ES-I3 (cell line): ENCODE measurements around the gene ANO6.

Experiments used
- H3K36me3 ChIP-seq: 2 replicates; pipeline ENCODE4 v1.6.1; 2013; ENCODE audit warnings: mild to moderate bottlenecking, low read length, control low read depth, moderate library complexity; ENCODE audit not compliant: insufficient read depth
- H3K4me1 ChIP-seq: 2 replicates; pipeline ENCODE4 v1.6.1; 2013; ENCODE audit warnings: mild to moderate bottlenecking, control low read depth, low read length; ENCODE audit not compliant: insufficient read depth
- H3K9ac ChIP-seq: 2 replicates; pipeline ENCODE4 v1.6.1; 2013; ENCODE audit warnings: low read depth, mild to moderate bottlenecking, low read length, moderate library complexity
- H3K9me3 ChIP-seq: 2 replicates; pipeline ENCODE4 v1.6.1; 2013; ENCODE audit warnings: mild to moderate bottlenecking, low read length, moderate library complexity; ENCODE audit not compliant: control insufficient read depth, insufficient read depth

Gene ANO6

DNA sequence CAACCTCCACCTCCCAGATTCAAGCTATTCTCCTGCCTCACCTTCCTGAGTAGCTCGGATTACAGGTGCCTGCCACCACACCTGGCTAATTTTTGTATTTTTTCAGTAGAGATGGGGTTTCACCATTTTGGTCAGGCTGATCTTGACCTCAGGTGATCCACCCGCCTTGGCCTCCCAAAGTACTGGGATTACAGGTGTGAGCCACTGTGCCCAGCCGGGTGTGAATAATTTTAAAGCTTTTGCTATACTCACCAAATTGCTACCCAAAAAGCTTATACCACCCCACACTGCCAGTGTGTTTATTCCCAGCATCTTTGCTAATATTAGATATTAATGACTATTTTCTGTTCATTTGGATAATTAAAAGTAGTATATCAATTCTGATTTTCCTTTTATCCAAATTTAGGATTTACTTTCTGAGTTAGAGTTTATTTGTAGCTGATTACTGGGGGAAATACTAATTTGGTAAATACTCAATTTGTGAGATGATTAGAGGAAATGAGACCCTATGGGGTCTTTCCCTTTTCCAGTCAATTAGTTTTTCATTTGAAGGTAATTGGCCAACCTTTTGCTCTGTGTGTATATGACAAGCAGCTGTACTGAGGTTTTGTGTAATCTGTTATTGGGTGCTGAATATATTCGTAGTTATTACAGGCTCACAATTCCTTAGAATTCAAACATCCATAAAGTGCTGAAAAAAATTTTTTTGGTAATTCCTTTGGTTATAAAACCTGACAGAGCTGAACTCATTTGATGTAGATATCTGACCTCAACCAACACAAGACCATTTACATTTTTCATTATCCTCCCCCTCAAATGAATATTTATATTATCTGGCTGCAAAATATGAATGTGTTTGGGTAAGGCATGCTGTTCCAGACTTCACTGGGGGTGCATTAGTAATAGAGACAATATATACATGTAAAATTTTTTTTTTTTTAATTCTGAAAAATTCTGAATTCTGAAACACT is 73.6 kb downstream of the ANO6 start:
- H3K9ac ChIP-seq = no peak overlapping the region
- no peaks in the 10 kb centered on the region for H3K9me3 ChIP-seq

DNA sequence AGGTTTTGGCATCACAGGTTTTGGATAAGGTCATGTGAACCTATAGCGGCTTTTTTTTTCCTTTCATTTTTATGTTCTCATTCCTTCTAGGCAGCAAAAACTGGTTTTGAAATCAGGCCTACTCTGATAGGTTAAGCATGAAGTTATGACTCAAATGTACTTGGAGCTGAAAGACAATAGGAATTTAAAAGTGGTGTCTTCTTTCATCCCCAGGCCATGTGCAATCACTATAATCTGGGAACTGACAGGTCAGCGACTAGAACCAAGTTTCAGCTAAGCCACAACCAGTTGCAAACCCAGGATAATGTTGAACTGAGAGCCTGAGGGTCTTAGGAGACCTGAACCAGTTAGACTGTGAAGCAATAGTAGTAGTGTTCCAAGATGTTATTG is 74.3 kb downstream of the ANO6 start:
- no peaks in the 10 kb centered on the region for H3K36me3 ChIP-seq
- H3K9me3 ChIP-seq = no peaks in the 10 kb centered on the region
- H3K4me1 ChIP-seq = no peaks in the 10 kb centered on the region
- no peak overlapping the region for H3K9ac ChIP-seq

More for the DNA sequence above, 73.6 kb downstream of the ANO6 start:
- Histone ChIP-seq H3K36me3 (no peaks in the 10 kb centered on the region), H3K4me1 (peaks cover 1% of the 10 kb centered on the region; the same call in 1 of the 2 replicates)

DNA sequence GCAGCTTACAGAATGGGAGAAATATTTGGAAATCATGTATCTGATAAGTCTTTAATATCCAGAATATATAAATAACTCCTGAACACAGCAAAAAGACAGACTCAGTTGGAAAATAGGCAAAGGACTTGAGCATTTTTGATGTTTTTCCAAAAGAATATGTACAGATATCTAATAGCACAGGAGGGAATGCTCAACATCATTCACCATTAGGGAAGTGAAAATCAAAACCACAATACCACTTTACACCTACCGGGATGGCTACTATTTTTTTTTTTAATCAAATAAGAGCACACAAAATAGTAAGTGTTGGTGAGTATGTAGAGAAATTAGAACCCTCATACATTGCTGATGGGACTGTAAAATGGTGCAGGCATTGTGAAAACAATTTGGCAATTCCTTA is 75.6 kb downstream of the ANO6 start:
- Histone ChIP-seq H3K9ac (no peak overlapping the region), H3K9me3 (no peaks in the 10 kb centered on the region), H3K4me1 (no peaks in the 10 kb centered on the region), H3K36me3 (no peaks in the 10 kb centered on the region)

DNA sequence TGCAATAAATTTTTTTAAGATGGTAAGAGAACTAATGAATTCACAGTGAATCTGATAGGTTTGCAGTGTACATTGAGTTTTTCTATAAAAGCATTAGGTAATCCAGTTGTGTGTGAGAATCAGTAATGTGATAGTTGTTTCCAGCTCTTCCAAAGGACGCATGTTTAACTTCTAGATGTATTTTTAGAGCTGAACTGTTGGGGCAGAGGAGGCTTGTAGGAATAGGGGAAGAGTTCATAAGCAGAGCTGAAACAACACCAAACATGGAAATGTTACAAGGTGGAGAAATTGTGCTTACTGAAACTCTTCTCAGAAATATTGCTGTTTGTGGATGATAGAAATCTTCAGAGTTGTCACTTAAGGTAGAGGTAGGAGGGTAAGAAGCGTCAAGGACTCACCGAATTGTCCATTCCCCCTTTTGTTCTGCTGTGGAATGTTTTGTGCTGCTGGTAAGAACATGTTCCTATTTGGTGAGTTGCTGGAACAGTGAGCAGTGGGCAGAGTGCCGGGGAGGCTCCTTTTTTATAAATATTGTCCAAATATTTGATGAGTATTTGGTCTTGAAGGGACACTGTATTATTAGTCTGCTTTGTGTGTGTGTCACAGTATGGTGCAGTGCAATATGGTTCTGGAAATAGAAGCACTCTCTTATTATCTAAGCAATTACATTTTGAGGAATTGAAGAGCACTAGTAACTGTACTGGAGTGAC is 76.7 kb downstream of the ANO6 start:
- no peak overlapping the region for H3K9ac ChIP-seq
- no peaks in the 10 kb centered on the region for H3K4me1 ChIP-seq
- no peaks in the 10 kb centered on the region for H3K9me3 ChIP-seq
- no peaks in the 10 kb centered on the region for H3K36me3 ChIP-seq

DNA sequence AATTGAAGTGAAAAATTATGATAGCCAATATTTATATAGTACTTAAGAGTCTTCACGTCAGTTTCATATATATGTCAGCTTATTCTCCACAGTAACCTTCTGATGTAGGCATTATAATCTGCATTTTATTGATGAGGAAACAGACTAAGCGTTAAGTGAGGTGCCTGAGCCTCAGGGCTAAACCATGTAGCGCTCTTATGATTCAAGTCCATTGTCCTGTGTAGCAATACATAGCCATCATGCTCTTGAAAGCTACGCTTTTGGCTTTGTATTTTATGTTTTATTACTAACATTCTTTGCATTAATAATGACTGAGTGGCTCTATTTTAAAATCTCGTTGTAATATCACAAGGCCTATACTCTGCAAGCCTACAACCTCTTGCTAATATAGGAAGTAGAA is 79.0 kb downstream of the ANO6 start:
- H3K36me3 ChIP-seq = no peaks in the 10 kb centered on the region
- H3K9ac ChIP-seq = no peak overlapping the region
- H3K4me1 ChIP-seq = no peaks in the 10 kb centered on the region
- no peaks in the 10 kb centered on the region for H3K9me3 ChIP-seq

DNA sequence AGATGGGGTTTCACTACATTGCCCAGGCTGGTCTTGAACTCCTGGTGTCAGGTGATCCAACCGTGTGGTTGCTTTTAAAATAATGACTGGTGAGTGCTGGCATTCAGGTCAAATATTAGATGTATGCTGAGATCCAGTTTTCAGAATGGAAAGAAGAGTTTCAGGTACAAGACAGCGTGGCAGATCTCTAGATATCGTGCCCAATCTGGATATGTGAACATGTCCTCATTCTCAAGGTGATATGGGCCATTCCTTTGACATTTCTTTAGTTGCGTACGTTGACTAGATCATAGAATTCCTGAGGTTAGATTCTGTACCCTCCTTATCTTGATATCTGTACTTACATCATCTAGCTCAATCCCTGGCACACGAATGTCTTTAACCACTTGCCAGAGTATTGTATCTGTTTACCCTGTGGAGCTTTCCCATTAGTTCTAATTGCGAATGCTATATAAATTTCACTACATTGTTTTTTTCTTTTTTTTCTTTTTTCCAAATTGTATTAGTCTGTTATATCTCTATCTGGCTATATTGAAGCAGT is 80.2 kb downstream of the ANO6 start:
- H3K9me3 ChIP-seq = no peaks in the 10 kb centered on the region
- H3K9ac ChIP-seq = no peak overlapping the region
- no peaks in the 10 kb centered on the region for H3K4me1 ChIP-seq
- H3K36me3 ChIP-seq = no peaks in the 10 kb centered on the region

DNA sequence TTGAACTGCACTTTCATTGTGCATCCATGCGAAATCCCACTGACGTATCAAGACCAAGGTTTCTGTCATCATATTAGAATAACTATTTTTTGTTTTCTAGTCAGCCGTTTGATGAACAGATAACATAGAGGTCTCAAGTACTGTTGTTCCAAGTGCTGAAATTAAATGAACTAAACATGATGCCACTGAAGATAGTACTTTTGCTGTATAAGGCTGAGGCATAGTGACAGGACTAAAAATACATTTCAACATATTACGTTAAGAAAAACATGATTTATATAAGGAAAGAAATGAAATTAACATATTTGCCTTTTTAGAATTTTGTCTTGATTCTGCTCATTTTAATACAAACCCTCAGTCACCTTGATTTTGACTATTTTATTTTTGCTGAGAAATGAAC is 82.2 kb downstream of the ANO6 start:
- Histone ChIP-seq H3K36me3 (no peaks in the 10 kb centered on the region), H3K9ac (no peak overlapping the region), H3K9me3 (no peaks in the 10 kb centered on the region), H3K4me1 (no peaks in the 10 kb centered on the region)

DNA sequence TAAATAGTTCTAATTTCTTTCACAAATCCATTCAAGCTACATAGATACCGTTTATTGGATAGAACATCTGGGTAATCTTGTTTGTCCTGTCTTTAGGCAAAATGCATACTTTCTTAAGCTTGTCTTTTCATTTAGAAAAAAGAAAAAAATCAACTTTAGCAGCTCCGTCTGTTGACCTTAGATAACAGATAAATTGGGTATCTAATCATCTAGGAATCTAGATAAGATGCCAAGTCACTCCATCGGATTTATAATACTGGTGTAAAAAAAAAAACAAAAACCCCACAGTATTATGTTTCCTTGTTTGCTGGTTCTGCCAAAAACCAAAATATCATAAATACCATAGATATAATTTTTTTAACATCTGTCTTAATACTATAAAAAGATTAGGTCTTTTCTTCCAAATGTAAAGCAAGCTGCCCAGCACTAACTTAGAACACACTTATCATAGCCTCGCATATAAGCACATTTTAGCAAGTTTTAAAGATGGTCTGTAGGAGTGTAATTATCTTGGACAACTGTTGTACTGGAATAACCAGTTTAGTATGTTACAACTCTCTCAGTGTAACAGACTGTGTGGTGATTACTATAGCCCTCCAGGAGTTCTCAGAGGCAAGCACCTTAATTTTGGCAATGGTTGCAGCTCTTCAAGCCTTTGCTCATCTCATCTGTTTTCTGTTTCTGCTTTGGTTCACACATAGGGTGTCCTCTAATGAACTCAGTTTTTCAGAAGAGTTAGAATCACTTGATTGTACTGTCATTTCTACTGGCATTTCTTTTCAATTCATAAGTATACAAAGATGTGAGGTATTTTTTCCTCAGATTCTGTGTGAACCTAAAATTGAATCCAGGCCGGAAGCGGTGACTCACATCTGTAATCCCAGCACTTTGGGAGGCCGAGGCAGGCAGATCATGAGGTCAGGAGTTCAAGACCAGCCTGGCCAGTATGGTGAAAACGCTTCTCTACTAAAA is 83.1 kb downstream of the ANO6 start:
- no peak overlapping the region for H3K9ac ChIP-seq
- H3K36me3 ChIP-seq = no peaks in the 10 kb centered on the region
- H3K4me1 ChIP-seq = no peaks in the 10 kb centered on the region
- no peaks in the 10 kb centered on the region for H3K9me3 ChIP-seq

DNA sequence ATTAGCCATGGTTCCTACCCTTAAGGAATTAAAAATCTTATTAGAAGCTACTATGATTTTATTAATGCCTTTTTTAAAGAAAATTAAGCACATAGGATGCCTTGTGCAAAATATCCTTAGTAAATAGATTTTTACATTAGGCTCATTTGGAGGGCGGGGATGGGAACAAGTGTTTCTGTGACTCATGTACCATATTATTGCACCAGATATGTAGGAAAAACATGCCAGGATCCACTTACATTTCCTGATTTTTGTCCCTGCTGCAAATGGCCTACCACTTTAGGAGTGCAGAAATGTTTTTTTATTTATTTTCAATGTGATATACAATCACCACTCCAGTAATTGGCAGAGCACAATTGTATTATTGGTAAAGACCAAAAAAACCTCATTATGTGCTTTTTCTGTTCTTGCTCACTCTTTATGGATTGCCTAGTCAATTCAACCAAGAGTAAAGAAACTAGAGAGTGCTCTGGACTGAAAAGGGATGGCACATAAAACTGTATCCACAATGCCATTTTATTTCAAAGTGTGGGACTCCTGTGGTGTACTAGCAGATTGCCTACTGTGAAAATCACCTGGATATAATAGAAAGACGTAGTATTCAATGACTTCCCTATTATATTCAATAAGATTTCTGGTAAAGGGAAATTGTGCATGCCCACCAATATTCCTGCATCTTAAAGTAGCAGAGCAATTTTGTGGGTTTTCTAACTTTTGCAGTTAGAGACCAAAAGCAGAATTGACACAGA is 86.9 kb downstream of the ANO6 start:
- H3K9ac ChIP-seq = no peak overlapping the region
- H3K4me1 ChIP-seq = no peaks in the 10 kb centered on the region
- no peaks in the 10 kb centered on the region; the same call in 1 of the 2 replicates for H3K36me3 ChIP-seq
- H3K9me3 ChIP-seq = no peaks in the 10 kb centered on the region

DNA sequence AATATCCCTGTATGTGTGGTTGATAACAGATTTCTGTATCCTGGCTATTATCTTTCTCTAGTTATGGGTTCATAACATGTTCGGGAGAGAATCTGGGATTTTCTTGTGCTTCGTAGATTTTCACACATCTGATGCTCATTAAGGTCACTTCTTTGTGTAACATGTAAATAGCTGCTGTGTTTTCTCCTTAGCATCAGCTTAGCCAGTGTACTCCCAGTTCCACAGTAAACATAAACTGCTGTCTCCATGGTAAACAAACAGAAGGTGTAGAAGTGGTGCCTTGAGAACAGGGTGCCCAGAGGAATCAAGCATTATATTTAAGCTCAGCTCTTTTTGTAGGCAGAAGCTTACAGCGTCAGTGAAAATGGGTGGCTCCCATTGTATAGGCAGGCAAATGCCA is 88.0 kb downstream of the ANO6 start:
- Histone ChIP-seq H3K9me3 (no peaks in the 10 kb centered on the region), H3K4me1 (no peaks in the 10 kb centered on the region), H3K9ac (no peak overlapping the region), H3K36me3 (no peaks in the 10 kb centered on the region; the same call in 1 of the 2 replicates)

DNA sequence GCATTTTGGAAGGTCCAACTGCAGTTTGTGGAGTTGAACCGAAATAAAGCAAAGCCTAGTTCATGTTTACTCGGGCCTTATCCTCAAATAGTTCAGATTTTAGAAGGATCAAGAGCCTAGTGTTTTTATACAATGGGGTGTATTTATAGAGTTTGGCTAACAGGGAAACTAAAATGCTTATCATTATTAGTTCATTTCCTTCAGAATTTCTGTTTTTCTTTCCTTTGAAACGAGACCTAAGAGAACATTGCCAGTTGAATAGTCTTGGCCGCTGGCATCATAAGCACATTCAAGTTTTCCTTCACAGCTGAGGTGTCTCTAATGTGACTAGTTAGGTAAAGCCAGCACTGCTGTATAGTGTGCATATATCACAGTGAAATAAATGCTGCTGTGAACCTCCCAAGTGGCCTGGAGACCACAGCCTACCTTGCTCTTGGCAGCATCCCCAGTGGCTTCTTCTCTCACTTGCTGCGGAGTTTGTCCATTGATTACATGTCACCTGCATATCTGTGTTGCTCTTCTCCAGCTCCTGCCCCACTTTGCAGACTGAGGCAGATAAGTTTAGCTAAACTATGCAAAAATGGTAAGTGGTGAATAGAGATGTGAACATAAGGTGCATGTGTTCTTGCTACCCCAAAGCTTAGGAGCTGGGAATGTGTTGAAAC is 88.8 kb downstream of the ANO6 start:
- H3K36me3 ChIP-seq = no peaks in the 10 kb centered on the region; the same call in 1 of the 2 replicates
- no peak overlapping the region for H3K9ac ChIP-seq
- H3K9me3 ChIP-seq = no peaks in the 10 kb centered on the region
- no peaks in the 10 kb centered on the region for H3K4me1 ChIP-seq

DNA sequence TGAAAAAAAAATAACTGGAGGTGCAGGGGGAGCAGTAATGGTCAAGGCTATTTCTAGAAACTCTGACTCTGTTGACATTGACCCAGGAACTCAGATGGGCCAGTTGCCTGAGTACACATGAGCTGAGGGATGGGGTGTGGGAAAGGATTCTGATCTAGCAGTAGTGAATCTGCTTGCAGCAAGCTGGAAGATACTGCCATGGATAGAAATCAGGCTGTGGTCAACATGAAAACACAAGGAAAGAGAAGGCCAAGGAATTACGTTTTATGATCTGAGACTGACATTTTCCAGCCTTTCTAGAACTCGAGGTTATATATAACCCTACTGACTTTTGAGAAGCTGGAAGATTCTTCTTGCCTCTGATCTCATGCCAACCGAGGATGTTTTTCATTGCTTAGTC is 90.0 kb downstream of the ANO6 start:
- H3K36me3 ChIP-seq = no peaks in the 10 kb centered on the region; the same call in 1 of the 2 replicates
- no peaks in the 10 kb centered on the region for H3K9me3 ChIP-seq
- no peaks in the 10 kb centered on the region for H3K4me1 ChIP-seq
- H3K9ac ChIP-seq = no peak overlapping the region
